Measurements from ENCODE around the gene MRPS16.

GRCh38 chr10:73238990-73239566 lies 13.4 kb downstream of the MRPS16 start:
- TF ChIP-seq POLR2A (IDR thresholded peaks at IDR 0.05; ENCODE audit: low read depth, low read length) (no peak), POLR2AphosphoS5 (IDR thresholded peaks at IDR 0.05; ENCODE audit: low read depth, low read length) (0 out of 2 replicates have a peak, but pooled peaks have one; percentile 36)

All from GM12892 (cell line).